NCI-H69 (cell line): ENCODE results near the gene XXYLT1.

Experiments
- DNase-seq: peaks from one replicate; lab custom pipeline; 2025; lab: John Stamatoyannopoulos, UW

XXYLT1 gene

DNA sequence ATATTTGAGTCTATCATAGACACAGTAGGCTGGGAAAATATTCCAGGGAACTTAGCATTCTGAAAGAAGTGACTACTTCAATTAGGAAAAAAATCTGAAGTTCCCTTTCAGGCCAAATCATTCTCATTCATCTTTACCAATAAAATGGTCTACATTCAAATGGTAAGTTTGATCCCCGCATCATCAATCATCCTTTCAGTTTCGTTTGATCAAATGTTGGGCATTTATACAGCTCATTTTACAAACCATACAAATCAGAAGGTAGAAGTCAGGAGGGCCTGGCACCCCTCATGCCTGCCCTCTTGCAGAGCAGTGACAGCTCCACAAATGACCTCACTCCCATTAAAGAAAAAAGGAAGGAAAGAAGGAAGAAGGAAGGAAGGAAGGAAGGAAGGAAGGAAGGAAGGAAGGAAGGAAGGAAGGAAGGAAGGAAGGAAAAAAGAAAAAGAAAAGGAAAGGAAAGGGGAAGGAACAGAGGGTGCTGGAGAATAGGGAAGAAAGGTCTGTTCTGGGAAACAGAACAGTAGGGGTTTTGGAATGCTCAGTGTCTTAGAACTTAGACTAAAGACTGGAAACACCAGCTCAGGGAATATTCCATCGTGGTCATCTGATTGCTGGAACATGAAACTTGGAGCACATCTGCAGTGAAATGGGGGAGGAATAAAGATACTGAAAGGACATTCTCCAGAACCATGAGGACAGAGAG is 86.1 kb downstream of the XXYLT1 start:
- DNase-seq, result no peak

GRCh38 chr3:195183071-195183776 is 87.7 kb downstream of the XXYLT1 start:
- no peak for DNase-seq

DNA sequence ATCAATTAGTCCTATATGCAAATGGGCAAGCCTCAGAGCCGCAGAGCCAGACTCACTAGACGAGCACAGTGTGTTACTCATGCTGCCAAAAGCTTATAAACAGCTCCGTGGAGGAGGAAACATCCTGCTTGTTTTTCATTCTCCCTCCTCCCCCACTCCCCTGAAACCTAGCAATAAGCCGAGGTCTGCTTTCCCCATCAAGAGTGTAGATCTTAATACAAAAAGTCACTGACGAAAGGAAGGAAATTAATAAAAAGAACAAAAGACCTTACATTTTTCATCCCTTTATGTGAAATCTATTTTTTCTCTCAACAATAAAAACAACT is 88.5 kb downstream of the XXYLT1 start:
- DNase-seq, result no peak

DNA sequence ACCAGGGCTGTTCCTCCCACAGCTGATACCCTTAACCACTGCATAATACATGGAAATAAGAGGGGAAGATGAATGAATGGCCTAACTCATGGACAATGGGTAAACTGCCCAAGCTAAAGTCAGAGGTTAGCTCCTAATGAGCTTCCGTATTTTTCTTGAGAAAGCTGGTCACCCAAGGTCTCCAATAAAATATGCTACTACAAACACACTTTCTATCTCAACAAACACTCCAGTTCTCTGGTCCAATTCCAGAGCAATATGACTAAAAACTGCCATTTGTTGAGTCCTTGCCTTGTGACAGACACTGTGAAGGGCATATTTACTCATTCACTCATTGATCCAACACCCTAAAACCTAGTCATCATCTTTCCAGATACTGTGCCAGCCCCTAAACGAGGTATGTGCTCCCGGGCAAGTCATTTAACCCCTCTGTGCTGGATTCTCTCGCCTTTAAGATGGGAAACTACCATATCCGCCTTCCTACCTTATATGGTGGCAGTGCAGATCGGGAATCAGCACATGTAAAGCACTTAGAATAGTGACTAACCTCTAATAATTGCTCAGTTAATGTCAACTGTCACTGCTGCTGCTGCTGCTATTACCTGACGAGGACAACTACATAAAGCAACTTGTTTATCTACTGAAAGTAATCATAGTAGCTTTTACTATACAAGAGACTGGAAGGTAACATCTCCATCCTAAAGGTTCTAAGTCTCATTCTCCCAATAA is 89.1 kb downstream of the XXYLT1 start:
- no peak for DNase-seq

- DNase-seq, result no peak
Measured at GRCh38 chr3:195181113-195181498, 89.9 kb downstream of the XXYLT1 start.

GRCh38 chr3:195180490-195181112 is 90.4 kb downstream of the XXYLT1 start:
- DNase-seq, result no peak

DNA sequence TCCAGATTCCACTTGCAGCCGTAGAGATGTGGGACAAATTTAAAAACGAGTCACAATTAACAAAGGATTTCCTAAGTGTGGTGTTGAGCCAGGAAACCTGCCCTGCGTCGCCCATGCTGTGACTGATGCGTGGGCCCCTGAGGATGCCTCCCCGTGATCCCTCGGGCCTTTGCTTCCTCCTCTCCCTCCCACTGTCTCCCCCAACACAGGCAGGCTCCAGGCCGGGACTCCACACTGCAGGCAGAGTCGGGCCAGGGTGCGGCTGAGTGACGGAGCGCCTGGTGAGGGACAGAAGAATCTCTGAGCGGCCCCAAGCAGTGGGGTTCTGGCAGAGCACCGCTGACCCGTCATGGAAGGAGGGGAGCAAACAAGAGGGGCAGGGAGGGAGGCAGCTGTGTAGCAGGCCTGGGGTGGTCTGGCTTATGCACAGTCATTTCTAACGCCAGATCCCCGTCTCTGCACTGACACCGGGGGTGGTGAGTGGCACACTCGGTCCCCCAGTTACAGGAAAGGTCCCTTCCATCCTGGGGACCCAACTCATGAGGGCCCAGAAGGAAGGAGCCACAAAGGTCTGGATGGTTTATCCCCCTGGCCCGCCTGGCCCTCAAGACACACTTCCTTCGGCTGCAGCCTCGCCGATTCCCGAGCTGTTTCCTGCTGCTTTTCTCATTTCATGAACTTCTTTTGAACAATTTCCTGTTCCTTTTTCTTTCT is 91.0 kb downstream of the XXYLT1 start:
- no peak for DNase-seq

- DNase-seq, result peak; percentile 89
Measured at GRCh38 chr3:195178124-195178910, 92.6 kb downstream of the XXYLT1 start.

DNA sequence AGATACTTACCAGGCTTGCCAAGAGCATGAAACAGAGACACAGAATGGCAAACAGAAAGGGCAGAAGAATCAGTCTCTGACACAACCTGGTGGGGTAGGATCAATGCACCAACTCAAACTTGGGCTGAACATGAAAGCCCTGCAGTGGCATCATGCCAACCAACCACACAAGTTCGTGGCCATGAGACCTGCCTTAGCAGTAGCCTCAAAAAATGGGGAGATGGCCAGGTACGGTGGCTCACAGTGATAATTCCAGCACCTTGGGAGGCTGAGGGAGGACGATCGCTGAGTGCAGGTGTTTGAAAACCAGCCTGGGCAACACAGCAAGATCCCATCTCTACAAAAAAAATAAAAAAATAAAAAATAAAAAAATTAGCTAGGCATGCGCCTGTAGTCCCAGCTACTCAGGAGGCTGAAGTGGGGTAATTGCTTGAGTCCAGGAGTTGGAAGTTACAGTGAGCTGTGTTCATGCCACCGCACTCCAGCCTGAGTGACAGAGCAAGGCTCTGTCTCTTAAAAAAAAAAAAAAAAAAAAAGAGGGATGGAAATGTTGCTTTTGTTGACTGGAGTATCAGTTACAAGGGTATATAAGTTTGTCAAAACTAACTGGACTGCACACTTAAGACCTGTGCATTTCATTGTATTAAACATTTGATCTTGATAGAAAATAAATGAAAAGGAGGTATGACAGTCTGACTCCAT is 93.4 kb downstream of the XXYLT1 start:
- no peak for DNase-seq

DNA sequence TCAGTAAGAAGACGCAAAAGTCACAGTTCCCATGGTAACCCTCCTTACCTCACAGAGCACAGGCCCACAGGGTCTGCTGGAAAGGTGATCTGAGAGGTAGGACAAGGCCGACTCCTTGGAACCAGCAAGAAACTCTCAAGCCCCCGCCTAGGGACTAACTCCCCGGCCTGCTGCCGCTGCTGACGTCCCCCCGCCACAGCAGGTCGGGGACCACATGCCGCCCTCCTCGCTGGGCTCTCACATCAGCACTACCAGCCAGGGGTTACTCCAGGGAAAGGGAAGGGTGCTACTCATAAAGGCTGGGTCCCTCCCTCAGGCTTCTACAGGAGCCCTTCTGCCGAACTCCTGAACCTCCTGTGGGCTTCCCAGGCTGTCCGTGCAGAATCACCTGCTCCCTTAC is 94.2 kb downstream of the XXYLT1 start:
- no peak for DNase-seq

DNA sequence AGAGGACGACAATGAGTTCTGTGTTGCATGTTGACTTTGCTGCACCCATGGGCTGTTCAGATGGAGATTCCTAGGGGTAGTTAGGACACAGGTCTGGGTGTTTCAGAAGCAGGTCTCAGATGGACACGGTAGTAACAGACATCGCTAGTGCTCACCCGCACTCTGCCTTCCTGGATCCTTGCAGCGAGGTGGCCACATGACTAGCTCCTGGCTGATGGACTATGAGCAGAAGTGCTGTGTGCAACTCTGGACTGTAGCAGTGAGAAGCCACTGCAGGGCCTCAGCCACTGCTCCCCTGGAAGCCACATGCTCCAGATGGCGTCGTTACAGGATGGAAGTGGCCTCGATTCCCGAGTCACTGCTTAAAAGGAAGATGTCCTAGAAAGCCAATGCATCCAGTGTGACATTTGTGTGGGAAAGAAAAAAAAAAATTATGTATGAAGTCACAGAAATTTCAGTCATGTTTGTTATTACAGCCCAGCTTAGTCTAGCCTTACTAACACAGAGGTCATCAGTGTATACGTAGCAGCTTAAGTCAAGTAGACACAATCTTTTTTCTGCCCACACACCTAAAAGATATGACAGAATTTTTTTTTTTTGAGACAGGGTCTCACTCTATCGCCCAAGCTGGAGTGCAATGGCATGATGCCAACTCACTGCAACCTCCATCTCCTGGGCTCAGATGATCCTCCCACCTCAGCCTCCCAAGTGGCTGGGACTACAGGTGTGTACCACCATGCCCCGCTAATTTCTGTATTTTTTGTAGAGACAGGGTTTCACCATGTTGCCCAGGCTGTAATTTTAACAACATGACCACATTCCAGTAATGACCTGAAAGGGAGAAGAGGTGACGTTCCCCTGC is 95.3 kb downstream of the XXYLT1 start:
- no peak for DNase-seq

GRCh38 chr3:195175076-195175475 is 95.9 kb downstream of the XXYLT1 start:
- DNase-seq, result no peak

- DNase-seq, result no peak
Measured at GRCh38 chr3:195173657-195174056, 97.3 kb downstream of the XXYLT1 start.

GRCh38 chr3:195172896-195173295 is 98.1 kb downstream of the XXYLT1 start:
- DNase-seq, result no peak

- no peak for DNase-seq
Measured at GRCh38 chr3:195172039-195172684, 98.8 kb downstream of the XXYLT1 start.

GRCh38 chr3:195171093-195171873 is 99.7 kb downstream of the XXYLT1 start:
- no peak for DNase-seq

DNA sequence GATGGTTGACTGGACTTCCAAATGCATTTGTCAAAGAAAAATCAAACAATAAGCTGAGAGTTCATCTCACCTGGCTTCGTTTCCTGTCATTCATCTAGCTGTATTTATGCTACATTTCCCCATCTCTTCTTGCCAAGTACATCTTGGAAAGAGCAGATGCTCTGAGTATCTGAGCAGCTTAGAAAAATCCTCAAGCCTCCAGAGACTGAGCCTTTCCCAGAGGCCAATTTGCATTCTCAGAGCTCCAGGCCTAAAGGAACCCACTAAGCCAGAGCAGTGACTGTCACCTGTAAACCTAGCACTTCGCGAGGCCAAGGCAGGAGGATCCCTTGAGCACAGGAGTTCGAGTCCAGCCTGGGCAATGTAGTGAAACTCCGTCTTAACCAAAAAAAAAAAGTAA is 100.5 kb downstream of the XXYLT1 start:
- DNase-seq, result no peak

- DNase-seq, result no peak
Measured at GRCh38 chr3:195169011-195169649, 101.8 kb downstream of the XXYLT1 start.
